ENCODE results near the gene LCP2. TPM values are rescaled to one million over a fixed set of nuclear protein-coding genes. Genes with fewer than 3 reads are reported as not detected.

LCP2 gene
- total and polyA plus RNA-seq, 2 of the 8 experiments (the other 6 are each of a cell fraction or from before 2014, with no cell fraction given): 0.26 to 0.33 TPM

- no peaks in the 10 kb centered on the region for H3K79me1 ChIP-seq (ENCODE audit: low read depth, low read length)
- no peak overlapping the region for H2BK5ac ChIP-seq (ENCODE audit: low read depth, low read length)
- 89% methylated on average over 2 of the region's 2 CpGs; no CpG with 5 or more reads in 1 of the 2 experiments for WGBS, 2 experiments (ENCODE audit: extremely low coverage in 1 of 2, insufficient coverage in 1 of 2, insufficient read length in 1 of 2, insufficient replicate concordance in 2 of 2, low coverage in 1 of 2, low lambda C conversion rate in 2 of 2, missing lambda C conversion rate in 1 of 2)
- peaks cover 2 to 8% (median 3%) of the 10 kb centered on the region in 4 experiments; a peak in 4 of 7 replicates for H3K4me1 ChIP-seq (replicated peaks in 1 of 4; ENCODE audit: control insufficient read depth in 3 of 4, insufficient read depth in 4 of 4, low read length in 3 of 4)
- H3K4me2 ChIP-seq (ENCODE audit: insufficient read depth in 1 of 2, low read depth in 2 of 2, low read length in 2 of 2): no peak overlapping the region
- DNase-seq (ENCODE audit: low read depth in 1 of 2, low spot score in 2 of 2) (no peak), FAIRE-seq (no peak)
- no peak overlapping the region for H4K91ac ChIP-seq (replicated peaks; ENCODE audit: insufficient read length, low read length)
- H3K18ac ChIP-seq (ENCODE audit: extremely low read depth, low read length): no peak overlapping the region
- H3K4ac ChIP-seq (replicated peaks; ENCODE audit: insufficient read length, low read depth, low read length): no peak overlapping the region
- no peak overlapping the region for H3K23ac ChIP-seq (ENCODE audit: insufficient read length)
- no peaks in the 10 kb centered on the region for H3K79me2 ChIP-seq (ENCODE audit: control insufficient read depth in 1 of 2, insufficient read depth in 2 of 2, low read length in 2 of 2)
- no peak overlapping the region for H3K9ac ChIP-seq (replicated peaks in 1 of 4; ENCODE audit: extremely low read depth in 1 of 4, low read depth in 3 of 4, low read length in 3 of 4)
- H2BK20ac ChIP-seq (ENCODE audit: low read length): no peak overlapping the region
- no peak overlapping the region for H3K56ac ChIP-seq (replicated peaks; ENCODE audit: insufficient read length, low read depth, low read length)
- ChIA-PET POLR2A (ENCODE audit: partially characterized antibody) (no interaction called here), CTCF (ENCODE audit: partially characterized antibody) (interaction anchor here (0.9 to 3.4 kb wide), 3 partner anchors 21 to 204 kb away, joined by 3 to 14 read pairs (median 4); no protein-coding TSS in a partner anchor)
- H2BK15ac ChIP-seq (ENCODE audit: low read length): no peak overlapping the region
- no peak overlapping the region for H2BK12ac ChIP-seq (ENCODE audit: low read depth, low read length)
- no peak overlapping the region for H3K27ac ChIP-seq (ENCODE audit: low read depth, low read length)
- H4K20me1 ChIP-seq (replicated peaks in 1 of 2; ENCODE audit: control insufficient read depth in 1 of 2, insufficient read depth in 2 of 2, low read length in 2 of 2): no peaks in the 10 kb centered on the region
- no peak overlapping the region for H2AK5ac ChIP-seq (ENCODE audit: low read depth, low read length)
- H3K4me3 ChIP-seq (ENCODE audit: extremely low read depth in 1 of 4, insufficient read depth in 2 of 4, low read depth in 3 of 4, low read length in 4 of 4): no peak overlapping the region
- H3K23me2 ChIP-seq (ENCODE audit: low read depth, low read length): no peaks in the 10 kb centered on the region
- no peak overlapping the region for H2BK120ac ChIP-seq (replicated peaks; ENCODE audit: low read depth, low read length)
- H3K27me3 ChIP-seq (replicated peaks in 1 of 4; ENCODE audit: control insufficient read depth in 3 of 4, extremely low read depth in 1 of 4, insufficient read depth in 3 of 4, low read length in 3 of 4): no peaks in the 10 kb centered on the region
- H4K5ac ChIP-seq (ENCODE audit: insufficient read length, low read depth, low read length): no peak overlapping the region
- H2AFZ ChIP-seq (ENCODE audit: low read length): no peak overlapping the region
- H3K14ac ChIP-seq (ENCODE audit: insufficient read length): no peak overlapping the region
- no peaks in the 10 kb centered on the region for H3K36me3 ChIP-seq (ENCODE audit: control insufficient read depth in 2 of 4, insufficient read depth in 4 of 4, low read length in 3 of 4)
- H3K9me3 ChIP-seq (ENCODE audit: insufficient read depth in 2 of 2, low read depth in 1 of 2, low read length in 1 of 2): peaks cover 17 to 18% of the 10 kb centered on the region in 2 experiments; a peak in 3 of 4 replicates
- H4K8ac ChIP-seq (ENCODE audit: extremely low read depth, insufficient read depth, low read length): no peak overlapping the region
- TF ChIP-seq SIRT6 (IDR thresholded peaks at IDR 0.05; ENCODE audit: low read length) (no peak), ZNF274 (IDR thresholded peaks at IDR 0.05; ENCODE audit: borderline replicate concordance, extremely low read depth, low read length) (no peak)
Observed at GRCh38 chr5:170288151-170288550, 9.4 kb downstream of the LCP2 start.

Measured in H1 (cell line).